ENCODE data around the gene PARS2.
"Not testable (repeated sequence)": the region's sequence is repeated elsewhere in the genome, so short reads cannot be mapped to it uniquely, and the experiment has no call there.

Gene PARS2

GRCh38 chr1:54775828-54776721, 11.8 kb upstream of the PARS2 start:
- not testable (repeated sequence) for DNase-seq (ENCODE audit: low read depth in 1 of 2, low spot score in 1 of 2)

DNA sequence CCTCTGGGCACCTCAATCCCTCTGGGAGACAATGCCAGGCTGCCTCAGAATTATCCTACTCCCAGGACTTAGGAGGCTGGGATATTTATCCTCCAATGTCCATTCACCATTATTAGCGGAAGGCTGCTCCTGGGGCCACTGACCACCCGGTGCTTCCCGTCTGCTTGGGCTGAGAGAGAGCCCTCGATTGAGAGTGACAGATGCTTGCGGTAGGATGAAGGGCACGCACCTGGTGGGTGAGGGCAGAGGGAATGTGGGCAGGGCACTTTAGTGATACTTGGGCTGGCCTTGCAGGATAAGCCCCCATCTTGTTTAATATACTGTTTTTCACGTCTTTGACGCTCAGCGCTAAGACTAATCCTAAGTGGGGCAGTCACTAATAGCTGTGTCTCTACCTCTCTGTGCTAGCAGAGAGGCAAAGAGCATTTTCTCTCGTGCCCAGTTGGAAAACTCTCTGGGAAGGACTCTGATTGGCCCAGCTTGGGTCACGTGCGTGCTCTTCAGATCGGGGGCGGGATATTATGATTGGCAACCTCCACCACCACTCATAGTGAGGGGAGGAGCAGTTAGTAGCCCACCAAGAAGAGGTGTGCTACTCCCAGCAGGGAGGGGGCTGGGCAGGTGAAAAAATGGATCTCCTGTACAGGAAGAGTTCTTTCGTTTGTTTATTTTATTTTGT, 10.6 kb upstream of the PARS2 start:
- DNase-seq (ENCODE audit: low read depth in 1 of 2, low spot score in 1 of 2), result no peak

DNA sequence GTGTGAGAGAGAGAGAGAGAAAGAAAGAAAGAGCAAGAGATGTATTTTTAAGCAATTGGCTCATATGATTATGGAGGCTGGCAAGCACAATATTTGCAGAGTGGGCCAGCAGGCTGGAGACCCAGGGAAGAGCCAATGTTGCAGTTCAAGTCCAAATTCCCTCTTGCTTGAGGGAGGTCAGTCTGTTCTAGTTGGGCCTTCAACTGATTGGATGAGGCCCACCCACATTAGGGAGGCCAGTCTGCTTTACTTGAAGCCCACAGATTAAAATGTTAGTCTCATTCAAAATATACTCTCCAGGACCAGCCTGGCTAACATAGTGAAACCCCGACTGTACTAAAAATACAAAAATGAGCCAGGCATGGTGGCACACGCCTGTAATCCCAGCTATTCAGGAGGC, 8.6 kb upstream of the PARS2 start:
- DNase-seq (ENCODE audit: low read depth in 1 of 2, low spot score in 1 of 2), result no peak

GRCh38 chr1:54768093-54768492, 3.8 kb upstream of the PARS2 start:
- no peak for DNase-seq (ENCODE audit: low read depth in 1 of 2, low spot score in 1 of 2)

DNA sequence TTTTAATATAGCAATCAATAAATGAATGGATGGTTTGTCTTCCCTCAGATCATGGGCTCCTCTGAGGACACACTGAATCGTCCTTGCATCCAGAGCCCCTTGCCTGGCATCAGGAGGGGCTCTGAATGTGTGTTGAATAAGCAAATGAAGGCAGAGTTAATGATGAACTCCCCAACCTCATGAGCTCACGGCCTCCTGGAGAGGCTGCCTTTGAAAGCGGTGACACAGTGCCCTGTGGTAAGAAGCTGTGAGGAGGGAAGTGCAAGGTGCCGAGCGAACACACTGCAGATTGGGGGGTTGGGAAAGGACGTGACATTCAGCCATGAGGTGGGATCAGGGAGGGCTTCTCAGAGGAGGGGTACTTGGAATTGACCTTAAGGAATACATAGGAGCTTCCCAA, 3.2 kb upstream of the PARS2 start:
- no peak for DNase-seq (ENCODE audit: low read depth in 1 of 2, low spot score in 1 of 2)

- no peak for DNase-seq (ENCODE audit: low read depth in 1 of 2, low spot score in 1 of 2)
Measured at GRCh38 chr1:54766726-54767125, 2.4 kb upstream of the PARS2 start.

DNA sequence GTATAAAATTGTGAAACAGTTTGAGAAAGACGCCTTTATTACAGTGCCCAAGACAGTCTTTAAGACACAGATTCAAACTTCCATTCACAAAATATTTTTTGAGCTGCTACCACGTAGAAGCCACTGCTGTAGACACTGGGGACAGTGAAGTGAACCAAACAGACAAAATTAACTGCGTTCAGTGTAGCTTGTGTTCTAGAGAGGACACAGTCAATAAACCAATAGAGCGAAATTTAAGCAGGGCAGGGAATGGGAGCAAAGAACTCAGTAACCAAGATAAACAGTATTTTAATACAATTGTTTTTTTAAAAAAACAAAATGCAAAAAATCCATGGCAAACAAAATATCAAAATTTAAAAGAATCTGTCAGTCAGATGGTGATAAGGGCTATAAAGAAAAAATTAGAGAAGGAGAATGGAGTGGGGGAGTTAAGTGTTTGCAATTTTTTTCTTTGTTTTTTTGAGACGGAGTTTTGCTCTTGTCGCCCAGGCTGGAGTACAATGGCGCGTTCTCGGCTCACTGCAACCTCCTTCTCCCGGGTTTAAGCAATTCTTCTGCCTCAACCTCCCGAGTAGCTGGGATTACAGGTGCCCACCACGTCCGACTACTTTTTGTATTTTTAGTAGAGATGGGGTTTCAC, 719 bp upstream of the PARS2 start:
- no peak for DNase-seq (ENCODE audit: low read depth in 1 of 2, low spot score in 1 of 2)

DNA sequence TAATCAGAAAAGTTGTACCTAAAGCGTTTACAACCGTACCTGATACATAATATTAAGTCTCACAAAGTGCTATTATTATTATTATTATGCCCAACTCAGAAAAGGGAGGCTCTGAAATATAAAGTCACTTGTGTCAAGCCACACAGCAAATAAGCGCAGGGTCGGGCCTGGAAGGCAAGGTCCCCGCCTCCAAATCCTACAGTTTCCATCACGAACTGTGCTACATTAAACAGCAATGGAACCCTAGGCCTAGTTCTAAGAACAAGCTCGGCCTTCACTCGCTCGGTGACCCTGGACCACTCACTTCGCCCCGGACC, 549 bp downstream of the PARS2 start:
- no peak for DNase-seq (ENCODE audit: low read depth in 1 of 2, low spot score in 1 of 2)

DNA sequence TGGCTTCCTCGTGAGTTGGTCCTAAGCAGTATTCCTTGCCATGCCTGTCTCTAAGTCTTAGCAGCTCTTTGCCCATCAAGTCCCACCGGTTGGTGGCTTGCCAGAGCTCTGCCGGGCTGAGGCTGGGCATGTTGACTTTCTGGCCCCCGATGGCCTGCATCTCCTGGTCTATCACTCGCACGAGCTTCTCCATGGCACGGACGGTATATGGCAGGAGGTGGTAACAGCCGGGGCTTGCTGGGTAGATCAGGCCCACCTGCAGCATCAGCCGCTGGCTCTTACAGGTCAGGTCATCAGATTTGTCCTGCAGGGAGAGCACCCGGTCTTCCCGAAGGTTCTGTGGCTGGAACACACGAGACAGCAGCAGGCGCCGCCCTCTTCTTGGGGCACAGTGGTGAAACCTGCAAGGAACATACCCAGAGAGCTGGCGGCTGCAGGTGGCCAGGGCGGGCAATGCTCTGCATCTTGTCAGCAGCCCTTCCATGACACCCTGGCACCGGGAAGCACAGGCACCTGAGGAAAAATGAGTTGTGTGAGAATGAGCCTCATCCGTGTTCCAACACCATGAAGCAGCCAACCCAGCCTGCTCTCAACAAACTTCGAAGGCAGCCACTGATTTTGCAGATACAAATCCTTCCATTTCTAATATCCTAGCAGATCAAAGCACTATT, 5.5 kb downstream of the PARS2 start:
- DNase-seq (ENCODE audit: low read depth in 1 of 2, low spot score in 1 of 2), result no peak

- no peak for DNase-seq (ENCODE audit: low read depth in 1 of 2, low spot score in 1 of 2)
Measured at GRCh38 chr1:54757833-54758232, 6.5 kb downstream of the PARS2 start.

DNA sequence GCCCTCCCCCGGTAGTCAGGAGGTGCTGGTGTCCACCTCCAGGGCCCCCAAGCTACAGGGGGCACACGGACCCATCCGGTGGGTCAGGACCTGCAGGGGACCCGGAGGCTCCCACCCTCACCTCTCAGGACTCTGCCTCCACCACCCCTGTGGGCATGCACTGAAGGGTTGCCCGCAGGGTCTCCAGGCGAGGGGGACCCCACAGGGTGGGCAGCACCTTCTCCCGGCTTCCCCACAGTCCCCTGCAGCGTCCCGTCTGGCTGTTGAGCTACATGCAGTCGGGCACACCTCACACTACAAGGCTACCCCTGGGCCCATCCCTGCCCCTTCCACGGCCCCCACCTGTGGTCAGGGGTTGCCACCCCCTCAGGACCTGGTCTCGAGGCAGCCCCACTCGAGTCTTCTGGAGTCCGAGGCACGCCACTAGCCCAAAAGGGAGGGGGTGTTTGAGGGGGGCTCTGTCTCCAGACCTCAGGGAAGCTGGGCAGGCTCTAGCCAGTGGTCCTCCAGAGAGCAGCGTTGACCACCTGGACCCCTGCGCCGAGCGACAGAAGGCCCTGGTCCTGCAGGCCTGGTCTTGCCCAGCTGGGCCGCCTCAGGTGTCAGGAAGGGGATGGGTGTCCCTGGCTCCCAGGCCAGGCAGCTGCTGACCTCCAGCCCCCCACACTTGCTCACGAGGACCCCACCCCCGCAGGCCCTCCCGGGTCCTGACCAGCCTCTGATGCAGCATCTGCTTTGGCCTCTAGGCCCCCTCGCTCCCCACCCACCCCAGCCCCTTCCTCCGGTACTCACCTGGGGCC, 9.6 kb downstream of the PARS2 start:
- no peak for DNase-seq (ENCODE audit: low read depth in 1 of 2, low spot score in 1 of 2)

DNA sequence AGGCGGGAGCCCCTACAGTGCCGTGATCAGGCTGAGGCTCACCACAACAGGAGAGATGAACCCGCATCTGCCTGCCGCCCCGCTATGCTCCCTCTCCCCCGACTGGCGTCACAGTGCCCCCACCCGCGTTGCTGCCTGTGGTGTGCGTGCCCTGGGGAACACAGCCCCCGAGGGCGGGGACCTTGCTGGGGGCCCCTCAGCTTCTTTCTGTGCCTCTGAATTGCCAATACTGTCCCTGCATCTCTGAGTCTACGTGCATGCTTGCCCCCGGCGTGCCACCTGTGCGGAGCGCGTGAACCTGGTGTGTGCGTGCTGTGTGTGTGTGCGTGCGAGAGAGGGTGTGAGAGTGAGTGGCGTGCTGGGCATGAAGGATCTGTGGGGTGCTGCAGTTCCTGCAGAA, 10.3 kb downstream of the PARS2 start:
- no peak for DNase-seq (ENCODE audit: low read depth in 1 of 2, low spot score in 1 of 2)

DNA sequence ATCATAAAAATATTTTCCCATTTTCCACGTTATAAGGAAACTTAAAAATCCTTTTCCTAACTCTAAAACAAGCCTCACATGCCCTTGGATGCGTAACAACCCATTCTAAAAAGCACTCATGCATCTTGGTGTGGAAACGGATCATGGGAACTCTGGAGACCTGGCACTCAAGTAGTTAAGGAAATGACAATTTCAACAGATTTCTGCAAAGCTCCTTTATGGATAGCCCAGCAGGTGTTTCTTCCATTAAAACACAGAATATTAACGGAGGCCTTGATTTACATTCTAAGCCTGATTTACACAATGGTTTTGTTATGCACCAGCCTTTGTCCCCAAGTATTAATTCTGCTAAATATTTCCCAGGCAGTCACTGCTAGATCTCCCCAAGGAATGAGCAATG, 12.9 kb downstream of the PARS2 start:
- no peak for DNase-seq (ENCODE audit: low read depth in 1 of 2, low spot score in 1 of 2)

DNA sequence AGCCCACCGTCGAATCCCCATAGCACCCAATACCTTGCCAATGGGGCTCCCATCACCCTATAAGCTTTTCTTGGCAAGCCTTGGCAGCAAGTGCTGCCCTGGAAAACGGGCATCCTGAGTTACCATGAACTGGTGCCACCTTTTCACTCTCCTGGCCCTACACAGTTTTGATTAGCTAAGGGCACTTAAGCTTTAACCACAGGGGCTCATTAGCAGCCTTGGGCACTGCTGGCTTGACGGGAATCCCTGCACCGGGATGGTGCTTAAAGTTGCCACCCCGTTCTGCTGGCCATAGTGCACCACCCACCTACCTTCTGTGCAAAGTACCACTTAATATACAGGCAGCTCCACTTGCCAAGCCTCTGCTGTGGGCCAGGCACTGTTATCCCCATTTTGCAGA, 13.7 kb downstream of the PARS2 start:
- no peak for DNase-seq (ENCODE audit: low read depth in 1 of 2, low spot score in 1 of 2)

DNA sequence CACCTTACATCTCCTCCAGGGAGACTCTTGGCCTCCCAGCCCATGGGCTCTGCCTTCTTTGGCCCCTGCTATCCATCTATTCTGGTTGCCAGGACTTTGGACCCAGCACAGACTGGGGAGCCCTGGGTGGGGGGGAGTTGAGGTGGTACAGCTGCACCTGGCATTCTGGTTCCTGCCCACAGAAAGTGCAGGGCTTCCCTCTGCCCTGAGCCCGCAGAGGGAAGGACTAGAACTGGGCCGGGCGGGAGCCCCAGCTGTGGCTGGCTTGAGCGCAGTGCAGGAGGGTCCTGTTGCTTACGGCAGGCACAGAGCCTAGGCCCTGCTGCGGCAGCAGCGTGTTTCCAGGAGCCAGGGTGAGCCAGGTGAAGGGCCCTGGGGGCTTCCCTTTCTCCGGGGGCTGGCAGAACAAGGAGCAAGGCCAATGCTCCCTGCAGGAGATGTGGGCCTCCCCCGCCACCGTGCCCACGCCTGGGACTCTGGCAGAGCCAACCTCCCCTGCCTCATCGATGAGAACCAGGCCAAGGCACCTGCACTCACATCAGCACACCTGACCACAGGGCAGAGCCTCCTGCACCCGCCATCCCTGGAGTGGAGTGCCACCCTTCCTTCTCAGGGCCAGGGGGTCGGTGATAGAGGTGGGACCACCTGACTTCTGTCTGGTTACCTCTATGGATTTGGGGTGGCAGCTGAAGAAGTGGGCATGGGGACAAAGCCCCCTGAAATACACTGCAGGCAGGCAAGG, 16.1 kb downstream of the PARS2 start:
- DNase-seq (ENCODE audit: low read depth in 1 of 2, low spot score in 1 of 2), result no peak

GRCh38 chr1:54745864-54746263, 18.5 kb downstream of the PARS2 start:
- DNase-seq (ENCODE audit: low read depth in 1 of 2, low spot score in 1 of 2), result no peak

DNA sequence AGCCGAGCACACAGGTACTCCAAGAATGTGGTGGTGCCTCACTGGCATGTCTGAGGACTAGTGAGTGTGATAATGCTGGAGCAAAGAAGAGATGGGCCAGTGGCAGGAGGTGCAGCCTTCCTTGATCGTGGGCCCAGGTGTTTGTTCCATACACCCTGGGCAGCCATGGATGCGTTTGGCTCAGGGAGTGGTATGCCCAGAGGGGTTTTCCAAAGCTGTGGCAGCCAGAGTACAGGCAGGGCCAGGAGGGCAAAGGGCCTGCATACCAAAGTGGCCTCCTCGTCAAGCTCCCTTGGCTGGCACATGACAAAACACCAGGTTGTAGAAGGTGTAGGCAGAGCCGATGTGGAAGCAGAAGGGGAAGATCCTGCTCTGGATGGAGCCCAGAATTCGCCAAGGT, 19.0 kb downstream of the PARS2 start:
- no peak for DNase-seq (ENCODE audit: low read depth in 1 of 2, low spot score in 1 of 2)

DNA sequence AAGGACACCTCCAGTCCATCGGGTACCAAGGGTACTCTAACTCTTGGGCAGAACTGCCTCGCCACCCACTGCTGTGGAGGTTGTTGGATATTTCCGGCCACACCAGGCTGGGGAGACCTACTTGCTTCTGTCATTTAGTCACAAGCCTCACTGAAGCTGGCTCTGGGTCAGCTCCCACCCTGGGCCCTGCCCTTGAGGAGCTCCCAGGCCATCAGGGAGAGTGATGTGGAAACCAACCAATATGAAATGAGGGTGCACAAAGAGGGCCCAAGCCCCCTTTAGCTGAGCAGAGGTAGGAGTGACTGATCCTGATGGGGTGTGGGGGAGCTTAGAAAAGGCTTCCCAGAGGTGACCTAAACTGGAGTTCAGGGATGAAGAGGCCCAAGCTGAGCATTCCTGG, 19.6 kb downstream of the PARS2 start:
- no peak for DNase-seq (ENCODE audit: low read depth in 1 of 2, low spot score in 1 of 2)

DNA sequence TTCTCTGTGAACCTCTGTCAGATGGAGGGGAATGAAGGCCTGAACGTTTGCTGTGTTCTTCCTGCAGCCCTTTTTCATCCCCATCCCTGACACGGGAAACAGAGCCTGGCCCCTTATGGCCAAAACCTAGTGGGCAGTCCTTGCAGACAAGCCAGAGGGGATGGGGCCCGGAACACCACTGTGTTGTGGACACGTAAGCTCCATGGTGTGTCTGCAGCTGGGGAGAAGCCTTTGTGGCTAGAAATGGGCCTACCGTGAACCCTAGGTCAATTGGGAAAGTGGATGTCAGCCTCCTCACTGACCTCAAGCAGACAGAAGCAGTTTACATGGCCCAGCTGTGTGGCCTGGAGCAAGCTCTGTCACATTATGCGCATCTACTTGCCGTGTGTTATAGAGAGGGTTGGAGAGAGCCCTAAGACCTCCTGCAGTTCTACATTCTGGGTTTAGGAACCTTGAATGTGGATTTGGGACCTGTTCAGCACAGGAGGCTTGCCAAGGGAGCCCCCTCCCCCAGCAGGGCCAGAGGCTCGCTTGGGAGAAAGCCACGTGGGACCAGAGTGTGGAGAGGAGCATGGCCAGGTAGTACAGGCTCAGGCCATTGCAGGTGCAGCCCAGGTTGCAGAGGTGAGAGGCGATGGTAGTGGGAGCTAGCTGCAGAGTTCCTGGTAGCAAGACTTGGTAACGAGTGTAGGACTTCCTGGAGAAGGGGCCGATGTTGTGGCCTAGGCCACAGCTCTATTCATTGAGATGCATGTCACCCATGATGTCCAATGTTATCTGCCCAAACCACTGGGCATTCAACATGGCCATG, 20.7 kb downstream of the PARS2 start:
- no peak for DNase-seq (ENCODE audit: low read depth in 1 of 2, low spot score in 1 of 2)

Measured in activated CD4-positive, alpha-beta T cell treated with anti-CD3 and anti-CD28 coated beads, Interleukin-2, amount 50 U/mL, for 24 hours (primary cell).